Testis (tissue), 2 donors: ENCODE data around the gene CFLAR.

Source experiments
- POLR2A ChIP-seq: fragments of 450-650 bp; IDR thresholded peaks from one replicate; pipeline ENCODE4 v1.6.1; 2017; ENCODE audit warnings: antibody characterized with exemption, mild to moderate bottlenecking, moderate library complexity
- TF ChIP-seq, protein P1 (sequence below), 3 experiments: fragments of 450-650 bp in 2 of 3; fragments of 200-600 bp in 1 of 3; sonication (generic) in 1 of 3; IDR thresholded peaks; one replicate each; pipeline ENCODE4 v1.5.1; 2016 to 2019; ENCODE audit warnings: antibody characterized with exemption in 3 of 3, mild to moderate bottlenecking in 2 of 3, moderate library complexity in 1 of 3

DNA sequence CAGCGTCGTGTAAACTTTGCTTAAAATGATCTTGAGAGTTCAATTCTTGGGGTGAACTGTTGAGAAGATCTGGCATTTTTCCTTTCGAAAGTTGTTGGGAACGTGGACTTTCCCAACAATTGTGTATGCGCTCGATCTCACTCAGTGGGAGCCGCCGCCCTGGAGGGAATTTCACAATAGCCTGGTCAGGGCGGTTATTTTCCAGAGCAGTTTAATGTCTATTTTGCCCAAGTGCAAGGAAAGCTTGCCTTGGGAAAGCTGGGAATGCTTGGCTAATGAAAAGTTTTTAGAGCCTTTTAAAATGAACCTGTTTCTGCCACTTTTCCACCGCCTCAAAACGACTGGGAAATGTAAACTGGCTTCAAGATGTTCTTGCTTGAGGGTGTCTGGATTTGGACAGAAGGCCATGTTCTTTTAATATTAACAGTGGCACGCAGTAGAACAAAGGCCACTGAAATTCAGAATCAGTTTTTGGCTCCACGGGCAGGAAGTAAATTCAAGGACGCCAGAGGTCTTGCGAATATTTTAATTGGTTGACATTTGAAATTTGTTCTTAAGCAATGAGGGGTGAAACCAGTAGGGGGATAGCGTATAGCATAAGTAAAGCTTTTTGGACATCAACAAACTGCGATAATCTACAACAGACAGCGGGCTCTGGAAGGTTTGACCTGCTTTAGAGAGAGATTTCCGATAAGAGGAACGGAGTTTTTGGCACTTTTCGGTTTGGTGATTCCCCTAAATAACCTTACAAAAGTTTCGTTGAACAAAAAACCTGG, 1.2 kb downstream of the CFLAR start:
- TF ChIP-seq, protein P1, sequence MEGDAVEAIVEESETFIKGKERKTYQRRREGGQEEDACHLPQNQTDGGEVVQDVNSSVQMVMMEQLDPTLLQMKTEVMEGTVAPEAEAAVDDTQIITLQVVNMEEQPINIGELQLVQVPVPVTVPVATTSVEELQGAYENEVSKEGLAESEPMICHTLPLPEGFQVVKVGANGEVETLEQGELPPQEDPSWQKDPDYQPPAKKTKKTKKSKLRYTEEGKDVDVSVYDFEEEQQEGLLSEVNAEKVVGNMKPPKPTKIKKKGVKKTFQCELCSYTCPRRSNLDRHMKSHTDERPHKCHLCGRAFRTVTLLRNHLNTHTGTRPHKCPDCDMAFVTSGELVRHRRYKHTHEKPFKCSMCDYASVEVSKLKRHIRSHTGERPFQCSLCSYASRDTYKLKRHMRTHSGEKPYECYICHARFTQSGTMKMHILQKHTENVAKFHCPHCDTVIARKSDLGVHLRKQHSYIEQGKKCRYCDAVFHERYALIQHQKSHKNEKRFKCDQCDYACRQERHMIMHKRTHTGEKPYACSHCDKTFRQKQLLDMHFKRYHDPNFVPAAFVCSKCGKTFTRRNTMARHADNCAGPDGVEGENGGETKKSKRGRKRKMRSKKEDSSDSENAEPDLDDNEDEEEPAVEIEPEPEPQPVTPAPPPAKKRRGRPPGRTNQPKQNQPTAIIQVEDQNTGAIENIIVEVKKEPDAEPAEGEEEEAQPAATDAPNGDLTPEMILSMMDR (IDR thresholded peaks at IDR 0.05): peak in 1 of 3 experiments; percentile 7
- TF ChIP-seq POLR2A: no peak
